ENCODE measurements around the gene STRC.
"Not testable (repeated sequence)": the region's sequence is repeated elsewhere in the genome, so short reads cannot be mapped to it uniquely, and the experiment has no call there.

The STRC gene

GRCh38 chr15:43599131-43599530, 19.5 kb downstream of the STRC start:
- not testable (repeated sequence) for H3K9me3 Mint-ChIP-seq; H3K36me3 Mint-ChIP-seq (ENCODE audit: low read depth); H3K4me3 Mint-ChIP-seq; DNase-seq; ATAC-seq; H3K27ac Mint-ChIP-seq; H3K4me1 Mint-ChIP-seq
- H3K27me3 Mint-ChIP-seq, result peaks cover 25% of the 10 kb centered on the region

GRCh38 chr15:43593328-43594190, 25.0 kb downstream of the STRC start, which contains the start of gene CKMT1B:
CKMT1B (plus strand) TSS chr15:43594027; CDS start chr15:43594219, 192 bp downstream.
- peak; percentile 42 for ATAC-seq
- not testable (repeated sequence) for H3K9me3 Mint-ChIP-seq; H3K4me3 Mint-ChIP-seq; DNase-seq; H3K4me1 Mint-ChIP-seq; H3K36me3 Mint-ChIP-seq (ENCODE audit: low read depth); H3K27ac Mint-ChIP-seq
- H3K27me3 Mint-ChIP-seq, result peaks cover 11% of the 10 kb centered on the region

- H3K4me1 Mint-ChIP-seq; H3K36me3 Mint-ChIP-seq (ENCODE audit: low read depth); H3K9me3 Mint-ChIP-seq; H3K4me3 Mint-ChIP-seq; H3K27me3 Mint-ChIP-seq; H3K27ac Mint-ChIP-seq; DNase-seq; ATAC-seq: not testable (repeated sequence)
Measured at GRCh38 chr15:43592841-43593240, 25.8 kb downstream of the STRC start.

GRCh38 chr15:43589778-43590466, 28.7 kb downstream of the STRC start, which contains the start of gene PPIP5K1:
PPIP5K1 (minus strand) TSS chr15:43590208; CDS start chr15:43584504, 5,704 bp downstream.
- not testable (repeated sequence) for H3K9me3 Mint-ChIP-seq; H3K27me3 Mint-ChIP-seq; H3K36me3 Mint-ChIP-seq (ENCODE audit: low read depth); H3K27ac Mint-ChIP-seq; H3K4me3 Mint-ChIP-seq; DNase-seq; H3K4me1 Mint-ChIP-seq
- peak; percentile 96 for ATAC-seq

GRCh38 chr15:43574607-43575006, 44.0 kb downstream of the STRC start:
- H3K36me3 Mint-ChIP-seq (ENCODE audit: low read depth); H3K27ac Mint-ChIP-seq; H3K4me1 Mint-ChIP-seq; H3K4me3 Mint-ChIP-seq; DNase-seq; H3K27me3 Mint-ChIP-seq; H3K9me3 Mint-ChIP-seq; ATAC-seq: not testable (repeated sequence)

GRCh38 chr15:43566615-43567014, 52.0 kb downstream of the STRC start:
- not testable (repeated sequence) for H3K4me3 Mint-ChIP-seq; H3K9me3 Mint-ChIP-seq; DNase-seq; H3K27ac Mint-ChIP-seq; H3K27me3 Mint-ChIP-seq; H3K4me1 Mint-ChIP-seq; H3K36me3 Mint-ChIP-seq (ENCODE audit: low read depth); ATAC-seq

- H3K4me3 Mint-ChIP-seq, result not testable (repeated sequence)
Measured at GRCh38 chr15:43563793-43564192, 54.8 kb downstream of the STRC start.

DNA sequence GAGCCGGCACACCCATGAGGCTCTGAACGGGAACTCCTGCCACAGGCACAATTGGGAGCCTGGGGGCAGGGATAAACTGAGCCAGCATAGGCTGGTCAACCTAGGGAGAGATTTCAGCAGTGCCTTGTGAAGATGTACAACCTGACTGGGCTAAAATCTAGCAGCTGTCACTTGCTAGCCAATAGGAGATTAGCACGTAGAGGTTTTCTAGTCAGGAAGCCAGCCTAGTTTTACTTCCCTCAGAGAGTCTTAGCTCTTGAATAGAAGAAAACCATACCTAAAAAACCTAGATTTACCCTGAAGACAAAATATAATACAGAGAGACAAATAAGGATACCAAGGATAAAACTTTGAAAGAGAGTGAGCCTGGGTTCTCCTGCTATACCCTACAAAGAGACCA, 55.8 kb downstream of the STRC start:
- H3K4me1 Mint-ChIP-seq; H3K36me3 Mint-ChIP-seq (ENCODE audit: low read depth); H3K27me3 Mint-ChIP-seq; H3K4me3 Mint-ChIP-seq; DNase-seq; ATAC-seq; H3K9me3 Mint-ChIP-seq; H3K27ac Mint-ChIP-seq: not testable (repeated sequence)

More at GRCh38 chr15:43563793-43564192, 54.8 kb downstream of the STRC start:
- not testable (repeated sequence) for DNase-seq; ATAC-seq; H3K36me3 Mint-ChIP-seq (ENCODE audit: low read depth); H3K9me3 Mint-ChIP-seq; H3K4me1 Mint-ChIP-seq; H3K27me3 Mint-ChIP-seq; H3K27ac Mint-ChIP-seq

DNA sequence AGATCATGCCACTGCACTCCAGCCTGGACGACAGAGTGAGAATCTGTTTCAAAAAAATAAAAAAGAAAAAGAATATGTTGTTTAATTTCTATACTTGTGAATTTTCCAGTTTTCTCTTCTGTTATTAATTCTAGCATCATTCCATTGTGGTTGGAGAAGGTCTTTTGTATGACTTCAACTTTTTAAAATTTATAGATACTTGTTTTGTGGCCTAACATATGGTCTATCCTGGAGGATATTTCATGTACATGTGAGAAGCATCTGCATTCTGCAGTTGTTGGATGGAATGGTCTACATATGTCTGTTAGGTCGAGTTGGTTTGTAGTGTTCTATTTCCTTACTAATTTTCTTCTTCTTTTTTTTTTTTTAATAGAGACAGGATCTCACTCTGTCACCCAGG, 65.6 kb downstream of the STRC start:
- H3K27ac Mint-ChIP-seq, result no peak overlapping the region
- H3K4me1 Mint-ChIP-seq, result no peaks in the 10 kb centered on the region
- ATAC-seq (no peak), DNase-seq (no peak)
- H3K9me3 Mint-ChIP-seq, result no peaks in the 10 kb centered on the region
- H3K4me3 Mint-ChIP-seq, result no peak overlapping the region
- H3K27me3 Mint-ChIP-seq, result no peaks in the 10 kb centered on the region
- peaks cover 7% of the 10 kb centered on the region for H3K36me3 Mint-ChIP-seq (ENCODE audit: low read depth)

- Mint-ChIP-seq H3K4me1 (no peaks in the 10 kb centered on the region), H3K27me3 (no peaks in the 10 kb centered on the region), H3K9me3 (no peaks in the 10 kb centered on the region), H3K36me3 (ENCODE audit: low read depth) (peaks cover 8% of the 10 kb centered on the region), H3K27ac (no peak overlapping the region), H3K4me3 (no peak overlapping the region)
- no peak for ATAC-seq
- no peak for DNase-seq
Measured at GRCh38 chr15:43552256-43552655, 66.3 kb downstream of the STRC start.

GRCh38 chr15:43550527-43551363, 67.9 kb downstream of the STRC start:
- ATAC-seq, result no peak

More at GRCh38 chr15:43550527-43551363, 67.9 kb downstream of the STRC start:
- peaks cover 13% of the 10 kb centered on the region for H3K36me3 Mint-ChIP-seq (ENCODE audit: low read depth)
- H3K4me3 Mint-ChIP-seq, result no peak overlapping the region
- H3K27ac Mint-ChIP-seq, result no peak overlapping the region
- H3K4me1 Mint-ChIP-seq, result no peaks in the 10 kb centered on the region
- H3K9me3 Mint-ChIP-seq, result no peaks in the 10 kb centered on the region
- H3K27me3 Mint-ChIP-seq, result no peaks in the 10 kb centered on the region
- DNase-seq, result no peak
